K562 (cell line): ENCODE data around the gene TDRD10. TPM values are rescaled to one million over a fixed set of nuclear protein-coding genes. Genes with fewer than 3 reads are reported as not detected.
A peak's percentile ranks its signal among the peaks of the same experiment; 100 is the strongest.

Source experiments
- ARID1B ChIP-seq: fragments of 450-650 bp; IDR thresholded peaks from 2 replicates; pipeline ENCODE4 v1.6.1; 2016; ENCODE audit warnings: antibody characterized with exemption, mild to moderate bottlenecking, inconsistent platforms
- BCL6 ChIP-seq: fragments of 250-450 bp; sonication (Bioruptor Pico); IDR thresholded peaks from 2 replicates; pipeline ENCODE4 v1.4.0; 2020
- C11orf30 ChIP-seq: fragments of 450-650 bp; IDR thresholded peaks from 2 replicates; pipeline ENCODE4 v1.6.1; 2016; ENCODE audit warnings: low read depth, mild to moderate bottlenecking
- CBX8 ChIP-seq: fragments of 200-600 bp; sonication (generic); IDR thresholded peaks from 2 replicates; pipeline ENCODE4 v1.6.1; 2012; ENCODE audit warnings: borderline replicate concordance, mixed run types, low read depth, mild to moderate bottlenecking, moderate library complexity, mixed read lengths, low read length, control low read depth, inconsistent platforms; ENCODE audit not compliant: poor library complexity, severe bottlenecking; ENCODE audit errors: extremely low read depth
- CEBPG ChIP-seq, 3 experiments: fragments of 200-800 bp in 1 of 3; sonication (Bioruptor generic) in 1 of 3; sonication (generic) in 1 of 3; formaldehyde crosslinking in 1 of 3; IDR thresholded peaks in 2 of 3; conservative IDR thresholded peaks in 1 of 3; 2 replicates each; pipeline versions ENCODE4 v1.6.1 to v1.8.0; 2016 to 2022; ENCODE audit warnings: missing compliant biosample characterization in 2 of 3, missing genetic modification characterization in 2 of 3, mild to moderate bottlenecking in 1 of 3, missing genetic modification reagents in 1 of 3
- FOSL1 ChIP-seq: fragments of 200-800 bp; sonication (Bioruptor generic); conservative IDR thresholded peaks from 2 replicates; pipeline ENCODE4 v1.6.1; 2016; ENCODE audit warnings: missing genetic modification characterization, missing compliant biosample characterization
- HLTF ChIP-seq: fragments of 450-650 bp; IDR thresholded peaks from 2 replicates; pipeline ENCODE4 v1.6.1; 2016
- HNRNPL ChIP-seq: fragments of 200-400 bp; formaldehyde crosslinking; IDR thresholded peaks from 2 replicates; pipeline ENCODE4 v1.6.1; 2017; ENCODE audit warnings: low read depth, mild to moderate bottlenecking, low read length
- IRF2 ChIP-seq: sonication (generic); formaldehyde crosslinking; IDR thresholded peaks from 2 replicates; pipeline ENCODE4 v1.8.1; 2022; ENCODE audit warnings: mild to moderate bottlenecking, missing genetic modification reagents
- KLF10 ChIP-seq: fragments of 250-450 bp; sonication (Bioruptor Pico); IDR thresholded peaks from 2 replicates; pipeline ENCODE4 v1.6.1; 2021; ENCODE audit warnings: matching md5 sums
- MTF1 ChIP-seq: fragments of 250-450 bp; sonication (Bioruptor Pico); IDR thresholded peaks from 2 replicates; pipeline ENCODE4 v1.9.0; 2021; ENCODE audit warnings: moderate library complexity, mild to moderate bottlenecking, inconsistent platforms, borderline replicate concordance
- NFE2 ChIP-seq: IDR thresholded peaks from 2 replicates; pipeline ENCODE4 v1.6.1; 2014; ENCODE audit warnings: antibody characterized with exemption, low read depth
- PHTF2 ChIP-seq: fragments of 250-450 bp; sonication (Bioruptor Pico); IDR thresholded peaks from 2 replicates; pipeline ENCODE4 v1.5.0; 2021; ENCODE audit warnings: mild to moderate bottlenecking
- RBM17 ChIP-seq: fragments of 200-400 bp; formaldehyde crosslinking; IDR thresholded peaks from 2 replicates; pipeline ENCODE4 v1.6.1; 2017; ENCODE audit warnings: low read depth, mild to moderate bottlenecking, low read length, borderline replicate concordance
- SUPT5H ChIP-seq: fragments of 450-650 bp; IDR thresholded peaks from 2 replicates; pipeline ENCODE4 v1.6.1; 2016
- TAF15 ChIP-seq: fragments of 200-400 bp; formaldehyde crosslinking; IDR thresholded peaks from 2 replicates; pipeline ENCODE4 v1.6.1; 2017; ENCODE audit warnings: mild to moderate bottlenecking, low read depth, low read length, moderate library complexity
- TEAD2 ChIP-seq: fragments of 450-650 bp; IDR thresholded peaks from 2 replicates; pipeline ENCODE4 v1.6.1; 2016; ENCODE audit warnings: missing genetic modification characterization, control low read depth, missing compliant biosample characterization
- ZC3H11A ChIP-seq: IDR thresholded peaks from 2 replicates; pipeline ENCODE4 v1.6.1; 2012; ENCODE audit warnings: low read depth, low read length, improper control_type of control experiment
- ZKSCAN3 ChIP-seq: fragments of 250-450 bp; sonication (Bioruptor Pico); IDR thresholded peaks from 2 replicates; pipeline ENCODE4 v1.4.0; 2020
- polyA plus RNA-seq, 8 experiments: library from polyadenylated mRNA; depleted of rRNA in 4 of 8; stranded (reverse) in 5 of 8; unstranded in 3 of 8; fragments of >200 nt; fragmentation: Nextera tagmentation in 2 of 8; fragmentation: Illumina TruSeq in 1 of 8; extraction: Ambion mirVana in 2 of 8; extraction: Trizol in 1 of 8; gene quantifications; 2 replicates each; pipeline versions ENCODE4 v1.2.1 to v1.2.3, GENCODE V29; 2011 to 2014; ENCODE audit warnings: inconsistent platforms in 1 of 8, missing spikeins in 1 of 8
- total RNA-seq, 7 experiments: library from RNA; depleted of rRNA in 6 of 7; stranded (reverse); fragments of >200 nt in 6 of 7; fragmentation: Illumina TruSeq in 2 of 7; extraction: Trizol in 2 of 7; gene quantifications; 2 replicates each; pipeline versions ENCODE4 v1.2.1 to v1.2.3, GENCODE V29; 2011 to 2021; ENCODE audit warnings: low replicate concordance in 1 of 7
- TF ChIP-seq, protein P1 (sequence below): fragments of 250-450 bp; sonication (Bioruptor Pico); IDR thresholded peaks from 2 replicates; pipeline ENCODE4 v1.9.0; 2021; ENCODE audit warnings: mild to moderate bottlenecking
- TF ChIP-seq, protein P2 (sequence below): fragments of 450-650 bp; IDR thresholded peaks from 2 replicates; pipeline ENCODE4 v1.6.1; 2018; ENCODE audit warnings: mild to moderate bottlenecking, low read depth; ENCODE audit not compliant: partially characterized antibody
- TF ChIP-seq, protein P3 (sequence below): fragments of 250-450 bp; sonication (Bioruptor Pico); IDR thresholded peaks from 2 replicates; pipeline ENCODE4 v1.4.0; 2020; ENCODE audit warnings: mild to moderate bottlenecking, moderate library complexity, borderline replicate concordance
- TF ChIP-seq, protein P4 (sequence below): conservative IDR thresholded peaks from 2 replicates; pipeline ENCODE4 v1.6.1; 2011; ENCODE audit warnings: low read depth, mild to moderate bottlenecking, low read length; ENCODE audit not compliant: control insufficient read depth

The TDRD10 gene
- total and polyA plus RNA-seq, 9 of the 15 experiments (the other 6 are each of a cell fraction or from before 2014, with no cell fraction given) = not detected

DNA sequence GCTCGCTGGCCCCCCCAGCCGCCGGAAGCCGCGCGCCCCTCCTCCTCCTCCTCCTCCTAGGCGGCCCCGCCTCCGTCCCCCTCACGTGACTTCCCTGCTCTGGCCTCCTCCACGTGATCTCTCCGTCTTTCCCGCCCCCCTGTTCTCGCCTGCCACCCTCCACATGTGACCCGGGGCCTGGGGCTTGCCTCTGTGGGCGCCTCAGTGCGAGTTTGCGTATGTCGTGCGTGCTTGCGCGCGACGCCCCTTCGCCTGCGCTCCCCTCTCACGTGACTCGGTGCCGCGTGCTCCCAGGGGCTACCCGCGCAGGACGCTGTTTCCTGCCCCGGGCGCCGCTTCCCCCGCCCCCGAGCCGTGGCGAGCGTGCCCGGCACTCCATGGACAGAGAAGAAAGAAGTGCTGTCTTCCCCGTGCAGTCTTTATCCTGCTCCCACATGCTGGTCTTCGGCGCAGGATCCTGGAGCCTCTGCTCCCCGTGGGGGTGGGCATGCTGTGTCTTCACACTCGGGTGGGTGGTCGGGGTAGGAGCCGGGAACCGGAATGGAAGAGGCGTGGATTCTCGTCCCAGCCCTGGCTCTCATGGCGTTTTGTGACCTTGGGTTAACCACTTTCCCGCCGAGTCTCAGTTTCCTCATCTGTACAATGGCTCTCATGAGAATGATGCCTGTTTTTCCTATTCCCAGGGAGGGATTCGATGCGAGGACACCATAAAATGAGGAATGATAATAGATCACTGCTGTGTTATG is 56.9 kb downstream of the TDRD10 start (continued):
- TF ChIP-seq TEAD2 (tag) (no peak), ARID1B (peak; percentile 26; the same call in 1 of the 2 replicates), HLTF (no peak), CEBPG (CRISPR knock-in tag; IDR thresholded peaks at IDR 0.05) (peak; percentile 36; the same call in 1 of the 2 replicates), CEBPG (tag; conservative IDR thresholded peaks at IDR 0.05 in 1 of 2, IDR thresholded peaks at IDR 0.05 in 1 of 2) (no peak), KLF10 (CRISPR knock-in tag) (no peak), NFE2 (no peak; the same call in 1 of the 2 replicates), PHTF2 (CRISPR knock-in tag) (no peak), ZKSCAN3 (CRISPR knock-in tag) (no peak), BCL6 (no peak), FOSL1 (tag) (no peak; the same call in 1 of the 2 replicates), TAF15 (no peak), C11orf30 (peak; percentile 80), HNRNPL (peak; percentile 44; the same call in 1 of the 2 replicates), ZC3H11A (no peak), CBX8 (no peak), SUPT5H (peak; percentile 76), IRF2 (no peak), MTF1 (CRISPR knock-in tag) (no peak), RBM17 (no peak)
- TF ChIP-seq, protein P1, sequence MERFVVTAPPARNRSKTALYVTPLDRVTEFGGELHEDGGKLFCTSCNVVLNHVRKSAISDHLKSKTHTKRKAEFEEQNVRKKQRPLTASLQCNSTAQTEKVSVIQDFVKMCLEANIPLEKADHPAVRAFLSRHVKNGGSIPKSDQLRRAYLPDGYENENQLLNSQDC (CRISPR knock-in tag) = no peak
- TF ChIP-seq, protein P2, sequence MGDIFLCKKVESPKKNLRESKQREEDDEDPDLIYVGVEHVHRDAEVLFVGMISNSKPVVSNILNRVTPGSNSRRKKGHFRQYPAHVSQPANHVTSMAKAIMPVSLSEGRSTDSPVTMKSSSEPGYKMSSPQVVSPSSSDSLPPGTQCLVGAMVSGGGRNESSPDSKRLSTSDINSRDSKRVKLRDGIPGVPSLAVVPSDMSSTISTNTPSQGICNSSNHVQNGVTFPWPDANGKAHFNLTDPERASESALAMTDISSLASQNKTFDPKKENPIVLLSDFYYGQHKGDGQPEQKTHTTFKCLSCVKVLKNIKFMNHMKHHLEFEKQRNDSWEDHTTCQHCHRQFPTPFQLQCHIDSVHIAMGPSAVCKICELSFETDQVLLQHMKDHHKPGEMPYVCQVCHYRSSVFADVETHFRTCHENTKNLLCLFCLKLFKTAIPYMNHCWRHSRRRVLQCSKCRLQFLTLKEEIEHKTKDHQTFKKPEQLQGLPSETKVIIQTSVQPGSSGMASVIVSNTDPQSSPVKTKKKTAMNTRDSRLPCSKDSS = no peak
- TF ChIP-seq, protein P3, sequence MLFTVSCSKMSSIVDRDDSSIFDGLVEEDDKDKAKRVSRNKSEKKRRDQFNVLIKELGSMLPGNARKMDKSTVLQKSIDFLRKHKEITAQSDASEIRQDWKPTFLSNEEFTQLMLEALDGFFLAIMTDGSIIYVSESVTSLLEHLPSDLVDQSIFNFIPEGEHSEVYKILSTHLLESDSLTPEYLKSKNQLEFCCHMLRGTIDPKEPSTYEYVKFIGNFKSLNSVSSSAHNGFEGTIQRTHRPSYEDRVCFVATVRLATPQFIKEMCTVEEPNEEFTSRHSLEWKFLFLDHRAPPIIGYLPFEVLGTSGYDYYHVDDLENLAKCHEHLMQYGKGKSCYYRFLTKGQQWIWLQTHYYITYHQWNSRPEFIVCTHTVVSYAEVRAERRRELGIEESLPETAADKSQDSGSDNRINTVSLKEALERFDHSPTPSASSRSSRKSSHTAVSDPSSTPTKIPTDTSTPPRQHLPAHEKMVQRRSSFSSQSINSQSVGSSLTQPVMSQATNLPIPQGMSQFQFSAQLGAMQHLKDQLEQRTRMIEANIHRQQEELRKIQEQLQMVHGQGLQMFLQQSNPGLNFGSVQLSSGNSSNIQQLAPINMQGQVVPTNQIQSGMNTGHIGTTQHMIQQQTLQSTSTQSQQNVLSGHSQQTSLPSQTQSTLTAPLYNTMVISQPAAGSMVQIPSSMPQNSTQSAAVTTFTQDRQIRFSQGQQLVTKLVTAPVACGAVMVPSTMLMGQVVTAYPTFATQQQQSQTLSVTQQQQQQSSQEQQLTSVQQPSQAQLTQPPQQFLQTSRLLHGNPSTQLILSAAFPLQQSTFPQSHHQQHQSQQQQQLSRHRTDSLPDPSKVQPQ (CRISPR knock-in tag) = peak; percentile 73; the same call in 1 of the 2 replicates
- TF ChIP-seq, protein P4, sequence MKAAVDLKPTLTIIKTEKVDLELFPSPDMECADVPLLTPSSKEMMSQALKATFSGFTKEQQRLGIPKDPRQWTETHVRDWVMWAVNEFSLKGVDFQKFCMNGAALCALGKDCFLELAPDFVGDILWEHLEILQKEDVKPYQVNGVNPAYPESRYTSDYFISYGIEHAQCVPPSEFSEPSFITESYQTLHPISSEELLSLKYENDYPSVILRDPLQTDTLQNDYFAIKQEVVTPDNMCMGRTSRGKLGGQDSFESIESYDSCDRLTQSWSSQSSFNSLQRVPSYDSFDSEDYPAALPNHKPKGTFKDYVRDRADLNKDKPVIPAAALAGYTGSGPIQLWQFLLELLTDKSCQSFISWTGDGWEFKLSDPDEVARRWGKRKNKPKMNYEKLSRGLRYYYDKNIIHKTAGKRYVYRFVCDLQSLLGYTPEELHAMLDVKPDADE = peak; percentile 88
